H1 (cell line): ENCODE data around the gene GRIA3. TPM values are rescaled to one million over a fixed set of nuclear protein-coding genes. Genes with fewer than 3 reads are reported as not detected.
"Not testable (repeated sequence)": the region's sequence is repeated elsewhere in the genome, so short reads cannot be mapped to it uniquely, and the experiment has no call there.

Experiments
- CTCF ChIA-PET: fragments of 300-600 bp; sonication (Branson Sonifier 250); formaldehyde crosslinking; loops from one replicate; lab custom pipeline; 2021; ENCODE audit not compliant: partially characterized antibody; lab: Charles Lee
- POLR2A ChIA-PET: fragments of 300-600 bp; sonication (Branson Sonifier 250); formaldehyde crosslinking; loops from one replicate; lab custom pipeline; 2021; ENCODE audit warnings: inconsistent platforms; ENCODE audit not compliant: partially characterized antibody; lab: Charles Lee
- DNase-seq, 2 experiments: peaks; one replicate each; pipeline versions ENCODE4 v3.0.0 to v3.0.0-alpha.2; 2010 to 2022; ENCODE audit warnings: low spot score in 2 of 2, low read depth in 1 of 2, mixed read lengths in 1 of 2
- FAIRE-seq: peaks from 2 replicates; lab custom pipeline; 2011; peaks lifted over from hg19 to GRCh38; lab: Jason Lieb, UNC
- H2AFZ ChIP-seq: 2 replicates; pipeline ENCODE4 v1.8.1; 2012; ENCODE audit warnings: low read length, inconsistent platforms
- H2AK5ac ChIP-seq: 2 replicates; pipeline ENCODE4 v1.6.1; 2013; ENCODE audit warnings: low read depth, low read length
- H2BK120ac ChIP-seq: replicated peaks from 2 replicates; pipeline ENCODE3; 2013; ENCODE audit warnings: low read depth, low read length, inconsistent platforms
- H2BK12ac ChIP-seq: 2 replicates; pipeline ENCODE4 v1.6.1; 2013; ENCODE audit warnings: low read depth, low read length
- H2BK15ac ChIP-seq: 2 replicates; pipeline ENCODE4 v1.6.1; 2013; ENCODE audit warnings: low read length
- H2BK20ac ChIP-seq: 2 replicates; pipeline ENCODE4 v1.6.1; 2013; ENCODE audit warnings: low read length
- H2BK5ac ChIP-seq: 2 replicates; pipeline ENCODE4 v1.6.1; 2013; ENCODE audit warnings: low read depth, low read length
- H3K14ac ChIP-seq: 2 replicates; pipeline ENCODE4 v1.6.1; 2013; ENCODE audit warnings: inconsistent platforms; ENCODE audit not compliant: insufficient read length
- H3K18ac ChIP-seq: 2 replicates; pipeline ENCODE4 v1.6.1; 2013; ENCODE audit warnings: low read length; ENCODE audit errors: extremely low read depth
- H3K23ac ChIP-seq: 2 replicates; pipeline ENCODE4 v1.6.1; 2013; ENCODE audit warnings: inconsistent platforms; ENCODE audit not compliant: insufficient read length
- H3K23me2 ChIP-seq: 2 replicates; pipeline ENCODE4 v1.6.1; 2013; ENCODE audit warnings: low read depth, low read length
- H3K27ac ChIP-seq: 2 replicates; pipeline ENCODE4 v1.6.1; 2011; ENCODE audit warnings: low read depth, low read length, inconsistent platforms
- H3K27me3 ChIP-seq, 4 experiments: replicated peaks in 1 of 4; 1 replicate in 1 of 4; 2 replicates in 3 of 4; pipeline versions ENCODE4 v1.6.1 to v1.8.1; 2011 to 2013; ENCODE audit warnings: low read length in 3 of 4, mild to moderate bottlenecking in 3 of 4, inconsistent platforms in 2 of 4, mixed read lengths in 2 of 4, moderate library complexity in 1 of 4; ENCODE audit not compliant: control insufficient read depth in 3 of 4, insufficient read depth in 3 of 4; ENCODE audit errors: extremely low read depth in 1 of 4
- H3K36me3 ChIP-seq, 4 experiments: 2 replicates each; pipeline versions ENCODE4 v1.6.1 to v1.8.1; 2011 to 2013; ENCODE audit warnings: mild to moderate bottlenecking in 4 of 4, low read length in 3 of 4, moderate library complexity in 2 of 4, control low read depth in 1 of 4, inconsistent platforms in 1 of 4; ENCODE audit not compliant: insufficient read depth in 4 of 4, control insufficient read depth in 2 of 4
- H3K4ac ChIP-seq: replicated peaks from 2 replicates; pipeline ENCODE3; 2013; ENCODE audit warnings: low read length, low read depth, mixed read lengths, inconsistent platforms; ENCODE audit not compliant: insufficient read length
- H3K4me1 ChIP-seq, 4 experiments: replicated peaks in 1 of 4; 1 replicate in 1 of 4; 2 replicates in 3 of 4; pipeline versions ENCODE4 v1.6.1 to v1.8.1; 2011 to 2013; ENCODE audit warnings: low read length in 3 of 4, inconsistent platforms in 2 of 4, mixed read lengths in 1 of 4; ENCODE audit not compliant: insufficient read depth in 4 of 4, control insufficient read depth in 3 of 4
- H3K4me2 ChIP-seq, 2 experiments: 2 replicates each; pipeline versions ENCODE4 v1.6.1 to v1.8.1; 2011 to 2013; ENCODE audit warnings: low read depth in 2 of 2, low read length in 2 of 2, control low read depth in 1 of 2, inconsistent platforms in 1 of 2, mild to moderate bottlenecking in 1 of 2; ENCODE audit not compliant: insufficient read depth in 1 of 2
- H3K4me3 ChIP-seq, 4 experiments: fragments of 200-600, 300-600 bp in 1 of 4; sonication (generic), shearing (Covaris generic), sonication (Bioruptor Twin) in 1 of 4; 2 replicates each; pipeline versions ENCODE4 v1.5.1 to v1.8.1; 2011 to 2016; ENCODE audit warnings: low read length in 4 of 4, low read depth in 3 of 4, control low read depth in 2 of 4, inconsistent platforms in 2 of 4, mild to moderate bottlenecking in 2 of 4, mixed read lengths in 1 of 4, moderate library complexity in 1 of 4; ENCODE audit not compliant: insufficient read depth in 2 of 4; ENCODE audit errors: extremely low read depth in 1 of 4
- H3K56ac ChIP-seq: replicated peaks from 2 replicates; pipeline ENCODE3; 2013; ENCODE audit warnings: low read depth, mild to moderate bottlenecking, mixed read lengths, low read length, inconsistent platforms; ENCODE audit not compliant: insufficient read length
- H3K79me1 ChIP-seq: 2 replicates; pipeline ENCODE4 v1.6.1; 2013; ENCODE audit warnings: low read depth, low read length, control low read depth
- H3K79me2 ChIP-seq, 2 experiments: 2 replicates each; pipeline versions ENCODE4 v1.6.1 to v1.8.1; 2012 to 2013; ENCODE audit warnings: low read length in 2 of 2, mild to moderate bottlenecking in 2 of 2, inconsistent platforms in 1 of 2; ENCODE audit not compliant: insufficient read depth in 2 of 2, control insufficient read depth in 1 of 2
- H3K9ac ChIP-seq, 4 experiments: replicated peaks in 1 of 4; 1 replicate in 1 of 4; 2 replicates in 3 of 4; pipeline versions ENCODE4 v1.6.1 to v1.8.1; 2011 to 2013; ENCODE audit warnings: low read depth in 3 of 4, low read length in 3 of 4, control low read depth in 2 of 4, mild to moderate bottlenecking in 2 of 4, moderate library complexity in 2 of 4, inconsistent platforms in 1 of 4; ENCODE audit errors: extremely low read depth in 1 of 4
- H3K9me3 ChIP-seq, 2 experiments: 2 replicates each; pipeline versions ENCODE4 v1.6.1 to v1.8.1; 2012 to 2013; ENCODE audit warnings: mild to moderate bottlenecking in 2 of 2, moderate library complexity in 2 of 2, control low read depth in 1 of 2, inconsistent platforms in 1 of 2, low read depth in 1 of 2, low read length in 1 of 2, mixed read lengths in 1 of 2; ENCODE audit not compliant: insufficient read depth in 2 of 2
- H4K20me1 ChIP-seq, 2 experiments: replicated peaks in 1 of 2; 2 replicates each; pipeline versions ENCODE3 to v1.8.1; 2011 to 2013; ENCODE audit warnings: inconsistent platforms in 2 of 2, low read length in 2 of 2, mild to moderate bottlenecking in 1 of 2; ENCODE audit not compliant: insufficient read depth in 2 of 2, control insufficient read depth in 1 of 2
- H4K5ac ChIP-seq: 2 replicates; pipeline ENCODE4 v1.6.1; 2013; ENCODE audit warnings: low read length, low read depth, mixed read lengths, inconsistent platforms; ENCODE audit not compliant: insufficient read length
- H4K8ac ChIP-seq: 2 replicates; pipeline ENCODE4 v1.8.0; 2013; ENCODE audit warnings: mild to moderate bottlenecking, moderate library complexity, low read length, inconsistent platforms; ENCODE audit not compliant: insufficient read depth; ENCODE audit errors: extremely low read depth
- H4K91ac ChIP-seq: replicated peaks from 2 replicates; pipeline ENCODE3; 2013; ENCODE audit warnings: low read length, mixed read lengths, inconsistent platforms; ENCODE audit not compliant: insufficient read length
- ASH2L ChIP-seq: fragments of 200-600, 300-600 bp; sonication (generic); IDR thresholded peaks from one replicate; pipeline ENCODE4 v1.7.1; 2017; ENCODE audit warnings: low read length
- HDAC6 ChIP-seq: IDR thresholded peaks from one replicate; pipeline ENCODE4 v1.7.1; 2012; ENCODE audit warnings: low read depth, mild to moderate bottlenecking, inconsistent platforms, low read length, moderate library complexity
- KDM1A ChIP-seq: fragments of 200-600, 300-600 bp; sonication (generic); IDR thresholded peaks from 2 replicates; pipeline ENCODE4 v1.7.1; 2016; ENCODE audit warnings: mild to moderate bottlenecking, low read length, borderline replicate concordance
- KDM4A ChIP-seq: IDR thresholded peaks from one replicate; pipeline ENCODE4 v1.7.1; 2012; ENCODE audit warnings: low read depth, mild to moderate bottlenecking, moderate library complexity, low read length, inconsistent platforms; ENCODE audit not compliant: severe bottlenecking
- KDM5A ChIP-seq: fragments of 200-600 bp; IDR thresholded peaks from 2 replicates; pipeline ENCODE4 v1.7.1; 2012; ENCODE audit warnings: mild to moderate bottlenecking, low read length, inconsistent platforms, mixed read lengths
- POU5F1 ChIP-seq: IDR thresholded peaks from 2 replicates; pipeline ENCODE4 v1.6.1; 2011; ENCODE audit warnings: low read depth, mild to moderate bottlenecking, low read length, moderate library complexity
- RNF2 ChIP-seq: fragments of 200-900, 300-1000 bp; sonication (generic); IDR thresholded peaks from 2 replicates; pipeline ENCODE4 v1.7.1; 2016; ENCODE audit warnings: borderline replicate concordance, low read depth, mild to moderate bottlenecking, antibody characterized with exemption, low read length; ENCODE audit not compliant: poor library complexity, severe bottlenecking; ENCODE audit errors: missing control alignments
- RXRA ChIP-seq: IDR thresholded peaks from 2 replicates; pipeline ENCODE4 v1.6.1; 2011; ENCODE audit warnings: low read depth, mild to moderate bottlenecking, low read length, moderate library complexity; ENCODE audit not compliant: insufficient read depth
- TCF12 ChIP-seq: IDR thresholded peaks from 2 replicates; pipeline ENCODE4 v1.6.1; 2011; ENCODE audit warnings: low read depth, mild to moderate bottlenecking, low read length
- WGBS, 2 experiments: shearing (Covaris generic) in 1 of 2; methylation state at CpG; one replicate each; pipeline versions ENCODE4 v1.1.6 to v1.1.7; 2013 to 2015; ENCODE audit warnings: low lambda C conversion rate in 2 of 2, mixed read lengths in 2 of 2, inconsistent platforms in 1 of 2, low coverage in 1 of 2, missing lambda C conversion rate in 1 of 2; ENCODE audit not compliant: insufficient replicate concordance in 2 of 2, insufficient coverage in 1 of 2, insufficient read length in 1 of 2; ENCODE audit errors: extremely low coverage in 1 of 2, missing lambda C conversion rate in 1 of 2; 5-methylcytosine and 5-hydroxymethylcytosine counted together
- polyA plus RNA-seq, 7 experiments: library from polyadenylated mRNA; depleted of rRNA in 3 of 7; stranded (reverse) in 5 of 7; unstranded in 2 of 7; fragments of >200 nt in 5 of 7; fragments of 200-250 nt in 2 of 7; gene quantifications; 1 replicate in 5 of 7; 2 replicates in 1 of 7; 4 replicates in 1 of 7; pipeline versions ENCODE4 v1.2.1 to v1.2.3, GENCODE V29; 2011 to 2013; ENCODE audit warnings: missing spikeins in 2 of 7, mixed read lengths in 2 of 7
- total RNA-seq: library from RNA; stranded (reverse); fragmentation: NEBNext Ultra II Directional; extraction: Animal tissue kit (Norgen Biotek cat#: 25700); gene quantifications from 2 replicates; pipeline ENCODE4 v1.2.1, GENCODE V29; 2021
- TF ChIP-seq, protein P1 (sequence below): IDR thresholded peaks from 2 replicates; pipeline ENCODE4 v1.6.1; 2011; ENCODE audit warnings: low read length, improper control_type of control experiment
- TF ChIP-seq, protein P2 (sequence below): IDR thresholded peaks from 2 replicates; pipeline ENCODE4 v1.6.1; 2011; ENCODE audit warnings: low read depth, mild to moderate bottlenecking, low read length; ENCODE audit not compliant: insufficient read depth

The GRIA3 gene
- total and polyA plus RNA-seq, 2 of the 8 experiments (the other 6 are each of a cell fraction or from before 2014, with no cell fraction given) = 2.6 to 3.0 TPM

DNA sequence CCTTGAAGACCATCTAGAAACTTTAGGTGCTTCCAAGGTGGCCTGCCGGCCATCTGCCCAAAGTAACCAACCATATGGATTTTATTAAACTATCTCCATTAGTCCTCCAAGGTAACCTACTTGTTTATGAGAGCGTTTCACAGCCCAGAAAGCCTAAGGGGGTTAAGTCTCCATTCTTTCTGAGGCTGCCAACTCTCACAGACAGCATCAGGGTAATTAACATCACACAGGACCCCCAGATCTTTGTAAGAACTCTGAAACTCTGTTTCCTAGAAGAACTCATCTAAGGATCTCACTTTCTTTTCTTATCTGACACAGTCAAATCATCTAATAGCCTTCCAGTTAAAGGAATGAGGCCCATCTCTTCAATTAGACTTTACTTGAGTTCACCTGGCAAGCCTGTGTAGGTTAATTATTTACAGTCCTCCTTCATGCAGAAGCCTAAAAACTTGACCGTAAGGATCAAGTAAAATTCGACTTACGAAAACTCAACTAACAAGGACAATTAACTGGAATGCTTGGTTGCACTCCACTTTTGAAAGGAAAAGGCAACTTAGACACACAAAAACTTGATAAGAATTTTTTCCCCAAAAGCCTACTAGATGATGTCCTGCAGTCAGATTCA, 252.5 kb downstream of the GRIA3 start (continued):
- TF ChIP-seq KDM4A = no peak
- TF ChIP-seq POU5F1 = no peak
- no peak for TF ChIP-seq TCF12
- TF ChIP-seq, protein P1, sequence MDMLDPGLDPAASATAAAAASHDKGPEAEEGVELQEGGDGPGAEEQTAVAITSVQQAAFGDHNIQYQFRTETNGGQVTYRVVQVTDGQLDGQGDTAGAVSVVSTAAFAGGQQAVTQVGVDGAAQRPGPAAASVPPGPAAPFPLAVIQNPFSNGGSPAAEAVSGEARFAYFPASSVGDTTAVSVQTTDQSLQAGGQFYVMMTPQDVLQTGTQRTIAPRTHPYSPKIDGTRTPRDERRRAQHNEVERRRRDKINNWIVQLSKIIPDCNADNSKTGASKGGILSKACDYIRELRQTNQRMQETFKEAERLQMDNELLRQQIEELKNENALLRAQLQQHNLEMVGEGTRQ = no peak
- TF ChIP-seq HDAC6 = no peak
- TF ChIP-seq RXRA = no peak
- TF ChIP-seq KDM1A = no peak
- TF ChIP-seq, protein P2, sequence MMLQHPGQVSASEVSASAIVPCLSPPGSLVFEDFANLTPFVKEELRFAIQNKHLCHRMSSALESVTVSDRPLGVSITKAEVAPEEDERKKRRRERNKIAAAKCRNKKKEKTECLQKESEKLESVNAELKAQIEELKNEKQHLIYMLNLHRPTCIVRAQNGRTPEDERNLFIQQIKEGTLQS = no peak
- no peak for TF ChIP-seq KDM5A
- no peak for TF ChIP-seq ASH2L
- TF ChIP-seq RNF2 = no peak

- FAIRE-seq, H3K18ac ChIP-seq, H4K5ac ChIP-seq, H3K36me3 ChIP-seq, POLR2A ChIA-PET, H3K23me2 ChIP-seq, H3K4me1 ChIP-seq, H3K27ac ChIP-seq, H3K56ac ChIP-seq, H4K8ac ChIP-seq, H3K27me3 ChIP-seq, H2AK5ac ChIP-seq, H3K9me3 ChIP-seq, H2BK120ac ChIP-seq, H2BK20ac ChIP-seq, H2BK5ac ChIP-seq, H4K20me1 ChIP-seq, H3K14ac ChIP-seq, H2BK15ac ChIP-seq, DNase-seq, H4K91ac ChIP-seq, H3K4me3 ChIP-seq, H3K4ac ChIP-seq, H2AFZ ChIP-seq, H3K79me2 ChIP-seq, H3K23ac ChIP-seq, H3K9ac ChIP-seq, H2BK12ac ChIP-seq, CTCF ChIA-PET, H3K4me2 ChIP-seq, H3K79me1 ChIP-seq: not testable (repeated sequence)
- WGBS, 2 experiments = 84% methylated on average over 3 of the region's 3 CpGs; no CpG with 5 or more reads in 1 of the 2 experiments
These were observed 255.8 kb downstream of the GRIA3 start for GRCh38 chrX:123439926-123440325.
